ENCODE data around the gene STARD8.
A peak's percentile ranks its signal among the peaks of the same experiment; 100 is the strongest.

STARD8 gene

DNA sequence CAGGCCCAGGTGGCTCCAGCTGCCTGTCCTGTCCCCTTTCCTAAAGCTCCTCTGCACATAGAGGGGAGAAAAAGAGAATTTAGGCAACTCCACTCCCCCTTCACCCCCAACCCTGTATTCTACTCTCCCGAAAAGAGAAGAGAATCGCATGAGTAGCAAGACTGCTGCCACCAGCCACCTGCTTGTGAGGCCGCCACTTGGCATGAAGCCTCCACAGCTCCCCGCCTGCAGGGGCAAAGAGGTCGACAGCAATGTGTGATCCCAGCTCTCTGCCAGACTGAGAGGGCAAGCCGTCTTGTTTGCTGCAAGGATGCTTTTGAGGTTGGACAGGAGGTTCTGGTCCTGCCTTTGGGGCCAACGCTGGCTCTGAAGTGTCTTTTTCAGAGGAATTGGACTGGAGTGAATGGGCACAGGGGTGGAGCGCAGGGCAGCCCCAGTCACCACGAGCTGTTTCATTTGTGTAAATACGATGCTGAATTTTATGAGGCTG is 77.1 kb downstream of the STARD8 start:
- H3K9me3 ChIP-seq (ENCODE audit: insufficient read depth, low read length): no peaks in the 10 kb centered on the region

DNA sequence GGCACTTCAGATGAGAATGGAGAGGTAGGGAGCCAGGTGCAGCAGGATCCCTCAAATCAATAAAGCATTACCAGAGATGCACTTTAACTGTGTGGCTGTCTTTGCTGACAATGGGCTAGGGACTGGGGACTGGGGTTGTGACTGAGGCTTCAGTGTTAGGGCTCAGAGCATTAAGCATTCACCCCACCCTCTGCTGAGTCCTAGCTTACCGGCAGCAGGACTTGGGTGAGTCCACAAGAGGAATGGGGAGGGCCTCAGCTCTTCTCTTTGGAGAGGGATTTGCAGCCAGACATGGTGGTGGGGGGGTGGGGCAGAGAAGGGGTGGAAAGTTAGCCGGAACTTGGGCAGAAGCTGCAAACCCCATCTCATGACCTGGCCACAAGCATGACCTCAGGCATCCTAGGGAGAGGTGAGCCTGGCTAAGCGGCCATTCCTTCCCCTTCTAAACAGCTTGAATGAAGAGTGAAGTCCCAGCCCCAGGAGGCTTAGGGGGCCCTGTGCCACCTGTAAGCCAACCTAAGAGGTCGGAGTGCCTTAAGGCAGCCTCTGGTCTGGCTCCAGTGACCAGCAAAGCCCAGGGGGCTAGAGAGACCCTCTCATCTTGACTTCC is 78.4 kb downstream of the STARD8 start:
- Histone ChIP-seq H3K9ac (ENCODE audit: insufficient read length, low read depth) (no peak overlapping the region), H3K9me3 (ENCODE audit: insufficient read depth, low read length) (no peaks in the 10 kb centered on the region), H3K36me3 (ENCODE audit: insufficient read depth, insufficient read length, low read length) (peaks cover 53% of the 10 kb centered on the region), H3K27me3 (ENCODE audit: insufficient read depth, insufficient read length) (no peaks in the 10 kb centered on the region), H3K4me1 (ENCODE audit: insufficient read depth, insufficient read length) (no peaks in the 10 kb centered on the region), H3K4me3 (ENCODE audit: insufficient read length, low read depth) (no peak overlapping the region)
- no peak for DNase-seq (ENCODE audit: low read depth, low spot score)
- no peak for TF ChIP-seq ZNF274 (IDR thresholded peaks at IDR 0.05; ENCODE audit: low read depth, low read length)

More for the DNA sequence above, 77.1 kb downstream of the STARD8 start:
- Histone ChIP-seq H3K4me3 (ENCODE audit: insufficient read length, low read depth) (no peak overlapping the region), H3K9ac (ENCODE audit: insufficient read length, low read depth) (no peak overlapping the region), H3K4me1 (ENCODE audit: insufficient read depth, insufficient read length) (no peaks in the 10 kb centered on the region), H3K27me3 (ENCODE audit: insufficient read depth, insufficient read length) (no peaks in the 10 kb centered on the region), H3K36me3 (ENCODE audit: insufficient read depth, insufficient read length, low read length) (peaks cover 65% of the 10 kb centered on the region)
- TF ChIP-seq ZNF274 (IDR thresholded peaks at IDR 0.05; ENCODE audit: low read depth, low read length) (no peak), SUZ12 (IDR thresholded peaks at IDR 0.05; ENCODE audit: extremely low read depth, insufficient read depth, insufficient read length) (no peak), YY1 (IDR thresholded peaks at IDR 0.05; ENCODE audit: insufficient read depth, insufficient read length) (no peak)
- no peak for DNase-seq (ENCODE audit: low read depth, low spot score)

DNA sequence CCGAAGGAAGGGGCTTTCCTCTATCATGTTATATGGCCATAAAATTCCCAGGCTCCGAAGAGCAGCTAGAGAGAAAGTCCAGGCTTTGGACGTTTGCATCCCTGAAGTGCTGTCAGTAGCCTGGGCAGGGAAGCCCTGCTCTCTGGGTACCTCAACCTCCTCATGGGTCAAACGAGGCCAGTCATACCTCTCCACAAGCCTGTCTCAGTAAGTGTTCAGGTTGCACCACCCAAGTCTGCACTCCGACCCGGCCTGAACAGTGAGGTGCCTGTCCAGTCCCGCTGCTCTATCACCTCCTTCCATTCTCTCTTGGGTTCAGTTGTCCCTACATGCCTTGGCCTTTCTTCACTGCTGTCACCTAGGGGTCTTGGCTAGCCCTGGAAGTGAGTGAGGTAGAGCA is 78.9 kb downstream of the STARD8 start:
- Histone ChIP-seq H3K4me3 (ENCODE audit: insufficient read length, low read depth) (no peak overlapping the region), H3K9ac (ENCODE audit: insufficient read length, low read depth) (no peak overlapping the region), H3K27me3 (ENCODE audit: insufficient read depth, insufficient read length) (no peaks in the 10 kb centered on the region), H3K9me3 (ENCODE audit: insufficient read depth, low read length) (no peaks in the 10 kb centered on the region), H3K4me1 (ENCODE audit: insufficient read depth, insufficient read length) (no peaks in the 10 kb centered on the region), H3K36me3 (ENCODE audit: insufficient read depth, insufficient read length, low read length) (peaks cover 47% of the 10 kb centered on the region)
- TF ChIP-seq ZNF274 (IDR thresholded peaks at IDR 0.05; ENCODE audit: low read depth, low read length) (no peak), YY1 (IDR thresholded peaks at IDR 0.05; ENCODE audit: insufficient read depth, insufficient read length) (no peak), SUZ12 (IDR thresholded peaks at IDR 0.05; ENCODE audit: extremely low read depth, insufficient read depth, insufficient read length) (no peak)
- no peak for DNase-seq (ENCODE audit: low read depth, low spot score)

DNA sequence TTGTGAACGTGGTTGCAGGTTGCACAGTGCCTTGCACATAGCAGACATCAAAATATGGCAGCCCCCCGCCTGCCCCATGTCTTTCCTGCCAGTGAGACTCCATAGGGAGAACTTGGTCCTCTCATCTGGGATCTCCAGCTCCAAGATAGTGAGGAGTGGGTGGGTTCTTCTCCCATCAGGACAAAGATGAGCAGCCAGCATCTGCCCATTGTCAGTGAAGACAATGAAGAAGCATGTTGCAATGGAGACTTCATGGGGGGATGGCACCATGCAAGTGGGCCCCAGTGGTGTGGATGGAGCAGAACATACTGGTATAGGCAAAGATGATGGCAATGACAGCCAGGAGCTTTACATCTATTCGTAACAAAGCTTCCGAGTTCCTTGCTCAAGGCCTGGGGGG is 80.2 kb downstream of the STARD8 start:
- no peaks in the 10 kb centered on the region for H3K9me3 ChIP-seq (ENCODE audit: insufficient read depth, low read length)
- TF ChIP-seq SUZ12 (IDR thresholded peaks at IDR 0.05; ENCODE audit: extremely low read depth, insufficient read depth, insufficient read length) (no peak), ZNF274 (IDR thresholded peaks at IDR 0.05; ENCODE audit: low read depth, low read length) (no peak), YY1 (IDR thresholded peaks at IDR 0.05; ENCODE audit: insufficient read depth, insufficient read length) (no peak)
- H3K27me3 ChIP-seq (ENCODE audit: insufficient read depth, insufficient read length): peaks cover 4% of the 10 kb centered on the region

DNA sequence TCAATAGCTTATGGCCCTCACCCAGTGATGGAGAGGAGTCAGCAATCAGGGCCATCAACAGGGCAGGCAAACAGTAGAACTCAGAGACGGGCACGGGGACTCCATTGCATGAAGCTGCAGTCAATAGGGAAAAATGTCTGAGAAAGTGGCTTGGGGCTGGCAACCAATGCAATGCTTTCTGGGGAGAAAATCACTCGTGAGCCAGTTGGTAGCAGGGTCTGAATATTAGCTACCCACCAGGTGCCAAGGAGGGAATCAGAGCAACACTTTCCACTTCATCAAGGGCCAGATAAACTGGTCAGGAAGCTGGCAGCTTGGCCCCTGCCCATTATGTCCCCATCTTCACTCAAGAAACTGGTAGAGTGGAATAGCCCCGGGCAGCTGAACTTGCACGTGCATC is 80.7 kb downstream of the STARD8 start:
- no peaks in the 10 kb centered on the region for H3K4me1 ChIP-seq (ENCODE audit: insufficient read depth, insufficient read length)
- no peak overlapping the region for H3K9ac ChIP-seq (ENCODE audit: insufficient read length, low read depth)
- no peak overlapping the region for H3K4me3 ChIP-seq (ENCODE audit: insufficient read length, low read depth)
- DNase-seq (ENCODE audit: low read depth, low spot score): no peak
- H3K9me3 ChIP-seq (ENCODE audit: insufficient read depth, low read length): no peaks in the 10 kb centered on the region
- no peak for TF ChIP-seq YY1 (IDR thresholded peaks at IDR 0.05; ENCODE audit: insufficient read depth, insufficient read length)
- no peak for TF ChIP-seq ZNF274 (IDR thresholded peaks at IDR 0.05; ENCODE audit: low read depth, low read length)
- TF ChIP-seq SUZ12 (IDR thresholded peaks at IDR 0.05; ENCODE audit: extremely low read depth, insufficient read depth, insufficient read length): no peak
- H3K27me3 ChIP-seq (ENCODE audit: insufficient read depth, insufficient read length): peaks cover 4% of the 10 kb centered on the region
- peaks cover 29% of the 10 kb centered on the region for H3K36me3 ChIP-seq (ENCODE audit: insufficient read depth, insufficient read length, low read length)

More for the DNA sequence above, 80.2 kb downstream of the STARD8 start:
- no peaks in the 10 kb centered on the region for H3K4me1 ChIP-seq (ENCODE audit: insufficient read depth, insufficient read length)
- H3K9ac ChIP-seq (ENCODE audit: insufficient read length, low read depth): no peak overlapping the region
- H3K4me3 ChIP-seq (ENCODE audit: insufficient read length, low read depth): no peak overlapping the region
- no peak for DNase-seq (ENCODE audit: low read depth, low spot score)
- peaks cover 34% of the 10 kb centered on the region for H3K36me3 ChIP-seq (ENCODE audit: insufficient read depth, insufficient read length, low read length)

DNA sequence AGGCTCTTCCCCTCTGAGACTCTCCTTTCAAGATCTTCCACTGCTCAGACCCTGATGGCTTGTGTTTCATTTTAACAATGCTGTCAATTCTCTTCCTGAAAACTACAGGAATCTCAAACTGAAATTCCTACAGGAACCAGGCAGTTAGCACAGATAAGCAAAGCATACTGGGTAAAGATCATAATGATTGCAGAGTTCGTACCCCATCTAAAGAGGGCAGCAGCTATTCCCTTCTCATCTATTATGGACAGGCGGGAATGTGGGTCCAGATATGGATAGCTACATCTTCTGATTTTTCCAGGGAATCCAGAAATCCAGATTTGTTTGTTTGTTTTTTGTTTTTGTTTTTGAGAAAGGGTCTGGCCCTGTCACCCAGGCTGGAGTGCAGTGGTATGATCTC is 83.8 kb downstream of the STARD8 start:
- no peak for DNase-seq (ENCODE audit: low read depth, low spot score)
- Histone ChIP-seq H3K9ac (ENCODE audit: insufficient read length, low read depth) (no peak overlapping the region), H3K4me3 (ENCODE audit: insufficient read length, low read depth) (no peak overlapping the region), H3K9me3 (ENCODE audit: insufficient read depth, low read length) (no peaks in the 10 kb centered on the region), H3K27me3 (ENCODE audit: insufficient read depth, insufficient read length) (peaks cover 7% of the 10 kb centered on the region), H3K36me3 (ENCODE audit: insufficient read depth, insufficient read length, low read length) (peaks cover 4% of the 10 kb centered on the region), H3K4me1 (ENCODE audit: insufficient read depth, insufficient read length) (no peaks in the 10 kb centered on the region)
- TF ChIP-seq ZNF274 (IDR thresholded peaks at IDR 0.05; ENCODE audit: low read depth, low read length): no peak
- no peak for TF ChIP-seq YY1 (IDR thresholded peaks at IDR 0.05; ENCODE audit: insufficient read depth, insufficient read length)
- TF ChIP-seq SUZ12 (IDR thresholded peaks at IDR 0.05; ENCODE audit: extremely low read depth, insufficient read depth, insufficient read length): no peak

DNA sequence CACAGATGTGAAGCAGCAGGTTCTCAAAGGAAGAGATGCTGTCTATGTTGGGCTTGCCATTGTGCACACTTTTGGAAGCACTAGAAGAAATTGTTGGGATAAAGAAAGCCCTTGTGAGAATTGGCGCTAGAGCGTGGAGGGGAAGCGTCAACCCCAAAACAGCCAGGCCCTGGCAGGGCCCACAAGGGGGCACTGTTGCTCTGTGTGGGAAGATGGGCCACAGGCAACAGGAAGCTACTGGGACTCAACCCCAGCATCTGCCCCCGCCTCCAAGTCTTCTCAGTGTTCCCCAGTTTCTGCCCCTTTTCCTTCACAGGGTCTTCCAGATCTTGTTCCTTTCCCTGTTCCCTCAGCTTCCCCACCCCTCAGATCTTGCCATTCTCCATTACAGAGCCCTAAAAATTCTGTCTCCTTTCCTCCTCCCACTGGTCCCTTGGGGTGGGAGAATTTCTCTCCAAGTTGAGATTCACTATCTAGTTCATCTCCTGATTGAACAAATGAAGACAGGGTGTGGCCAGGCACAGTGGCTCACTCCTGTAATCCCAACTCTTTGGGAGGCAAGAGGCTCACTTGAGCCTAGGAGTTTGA is 85.5 kb downstream of the STARD8 start:
- peaks cover 7% of the 10 kb centered on the region for H3K27me3 ChIP-seq (ENCODE audit: insufficient read depth, insufficient read length)
- TF ChIP-seq SUZ12 (IDR thresholded peaks at IDR 0.05; ENCODE audit: extremely low read depth, insufficient read depth, insufficient read length) (no peak), ZNF274 (IDR thresholded peaks at IDR 0.05; ENCODE audit: low read depth, low read length) (no peak), YY1 (IDR thresholded peaks at IDR 0.05; ENCODE audit: insufficient read depth, insufficient read length) (no peak)
- H3K9me3 ChIP-seq (ENCODE audit: insufficient read depth, low read length): no peaks in the 10 kb centered on the region
- H3K36me3 ChIP-seq (ENCODE audit: insufficient read depth, insufficient read length, low read length): no peaks in the 10 kb centered on the region
- H3K4me1 ChIP-seq (ENCODE audit: insufficient read depth, insufficient read length): no peaks in the 10 kb centered on the region
- no peak overlapping the region for H3K4me3 ChIP-seq (ENCODE audit: insufficient read length, low read depth)
- DNase-seq (ENCODE audit: low read depth, low spot score): peak; percentile 59
- H3K9ac ChIP-seq (ENCODE audit: insufficient read length, low read depth): no peak overlapping the region

All from NT2/D1 (cell line).